Muscle of back (tissue), 13 donors: Measurements from ENCODE around the gene OR5M8. TPM values are rescaled to one million over a fixed set of nuclear protein-coding genes. Genes with fewer than 3 reads are reported as not detected.

Experiments
- DNase-seq, 3 donors: peaks; one replicate each; pipeline versions ENCODE4 v3.0.0 to v3.0.0-alpha.2; 2013
- long read RNA-seq, 9 donors: transcript quantifications; one replicate each; lab custom pipeline, GENCODE V29; 2026
- polyA plus RNA-seq, 10 donors: library from polyadenylated mRNA; unstranded; fragments of 120-200 nt; gene quantifications; one replicate each; pipeline ENCODE4 v1.2.1, GENCODE V29; 2013; ENCODE audit not compliant: insufficient read length in 10 of 10

Gene OR5M8
- not detected for polyA plus RNA-seq
- long read RNA-seq, donor 1: 0 reads
- long read RNA-seq, donor 2: 0 reads
- long read RNA-seq, donor 3: 0 reads
- long read RNA-seq, donor 4: 0 reads
- long read RNA-seq, donor 5: 0 reads
- long read RNA-seq, donor 6: 0 reads
- long read RNA-seq, donor 7: 0 reads
- long read RNA-seq, donor 8: 0 reads
- long read RNA-seq, donor 9: 0 reads

DNA sequence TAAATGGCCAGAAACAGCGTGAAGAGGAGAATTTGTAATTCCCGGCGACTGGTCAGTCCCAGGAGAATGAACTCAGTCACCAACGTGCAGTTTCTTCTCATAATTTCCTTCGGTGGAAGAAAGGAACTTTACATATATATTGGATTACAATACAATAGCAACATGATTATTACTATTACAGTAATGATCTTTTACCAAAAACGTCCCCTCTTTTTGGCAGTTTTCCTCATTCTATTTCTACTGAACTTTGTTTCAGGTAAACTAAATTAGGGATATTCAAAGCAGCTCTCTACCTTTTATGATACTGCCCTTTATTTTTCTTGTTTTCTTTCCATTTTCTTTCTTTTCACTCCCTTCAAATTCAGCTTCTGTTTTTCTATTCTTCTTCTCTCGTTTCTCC, at the start of gene OR5M8:
OR5M8 (minus strand) TSS at position 101 of the 400 bp plus-strand sequence; CDS start at position 101, 0 bp downstream.
- DNase-seq: no peak

DNA sequence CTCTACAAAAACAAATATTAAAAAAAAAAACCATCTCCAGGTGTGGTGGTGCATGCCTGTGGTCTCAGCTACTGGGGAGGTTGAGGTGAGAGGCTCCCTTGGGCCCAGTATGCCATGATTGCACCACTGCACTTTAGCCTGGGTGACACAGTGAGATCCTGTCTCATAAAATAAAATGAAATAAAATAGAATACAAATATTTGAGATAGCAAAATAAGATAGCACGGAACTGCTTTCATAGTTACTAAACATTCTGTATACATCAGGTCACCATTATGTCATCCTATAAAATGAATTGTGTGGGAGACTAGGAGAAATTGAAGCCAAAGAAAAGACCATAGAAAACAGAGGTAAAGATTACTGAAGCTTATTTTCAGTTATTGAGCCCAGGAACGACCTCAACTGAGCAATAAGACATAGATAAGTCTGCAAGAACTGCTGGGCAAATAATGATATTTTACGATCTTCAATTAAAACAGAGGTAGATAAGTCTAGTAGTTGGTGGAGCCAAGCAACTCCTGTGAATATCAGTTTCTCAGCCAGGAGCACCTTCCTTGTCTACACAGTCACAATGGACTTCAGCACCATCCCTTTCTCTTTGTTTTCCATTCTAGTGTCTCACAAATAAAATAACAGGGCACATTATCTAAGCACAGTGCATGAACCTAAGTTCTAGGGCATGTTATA, 42.0 kb upstream of the OR5M8 start:
- no peak for DNase-seq

DNA sequence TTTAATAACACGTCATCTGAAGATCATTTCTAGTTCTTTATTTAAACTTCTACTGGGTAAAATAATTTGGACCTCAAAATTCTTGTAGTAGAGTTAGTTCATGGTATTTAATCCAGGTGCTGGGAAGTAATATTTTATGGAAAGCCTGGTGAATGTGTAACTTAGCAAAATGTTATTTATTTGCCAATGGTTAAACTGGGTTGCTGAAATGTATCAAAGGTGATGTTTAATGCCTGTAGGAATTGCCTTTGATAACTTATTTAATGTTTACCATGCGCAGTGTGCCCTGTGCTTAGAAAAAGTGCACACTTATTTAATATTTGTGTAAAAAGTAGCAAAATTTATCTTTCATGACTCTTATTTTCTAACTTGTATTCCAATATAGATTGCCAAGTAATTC, 40.7 kb upstream of the OR5M8 start:
- no peak for DNase-seq

DNA sequence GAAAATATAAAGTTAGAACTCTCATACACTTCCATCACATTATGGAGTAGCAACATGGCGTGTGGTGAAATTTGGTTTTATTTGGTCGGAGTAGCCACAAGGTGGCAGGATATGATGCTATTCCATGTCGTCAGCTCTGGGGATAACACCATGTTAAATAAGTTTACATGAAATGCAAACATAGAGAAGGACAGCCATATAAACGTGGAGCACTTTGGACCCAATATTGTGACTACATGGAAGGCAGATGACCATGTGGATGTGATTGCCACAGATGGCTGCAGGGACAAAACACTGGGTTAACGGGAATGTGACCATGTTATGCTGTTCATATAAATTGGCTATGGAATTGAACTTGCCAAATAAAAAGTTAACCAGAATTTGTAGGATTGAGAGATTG, 30.8 kb upstream of the OR5M8 start:
- no peak for DNase-seq

DNA sequence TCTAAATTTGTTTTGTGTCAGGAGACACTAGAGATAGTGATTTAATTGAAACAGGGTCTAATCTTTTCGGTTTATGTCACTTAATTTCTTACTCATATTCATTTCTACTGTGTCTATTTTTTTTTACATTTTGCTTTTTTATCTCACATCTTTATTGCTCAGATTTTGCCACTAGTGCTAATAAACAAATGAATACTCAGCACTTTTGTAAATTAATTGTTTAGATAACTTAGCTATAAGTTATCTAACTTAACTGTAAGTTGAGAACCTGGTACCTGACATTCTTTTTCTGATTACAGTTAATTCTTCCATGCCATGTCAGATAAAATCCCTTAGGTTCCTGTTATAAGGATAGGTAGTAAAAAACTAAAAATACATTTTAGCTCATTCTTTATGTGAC, 22.1 kb upstream of the OR5M8 start:
- no peak for DNase-seq

DNA sequence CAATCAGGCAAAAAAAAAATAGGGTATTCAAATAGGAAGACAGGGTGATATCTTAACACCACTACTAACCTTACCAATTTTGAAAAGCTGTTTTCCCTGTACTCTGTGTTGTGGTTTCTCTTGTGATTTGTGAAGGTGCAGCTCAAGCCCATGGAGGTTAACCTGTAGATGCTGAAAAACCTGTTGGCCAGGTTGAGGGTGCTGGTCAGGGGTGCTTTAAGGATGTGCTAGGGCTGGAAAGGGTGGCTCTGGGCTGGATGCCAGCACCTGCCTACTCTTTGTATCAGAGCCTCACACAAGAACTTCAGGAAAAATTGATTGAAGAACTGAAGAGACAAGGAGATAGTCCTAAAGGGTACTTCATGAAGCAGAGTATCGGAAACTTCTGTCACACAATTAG, 18.3 kb upstream of the OR5M8 start:
- DNase-seq: no peak

DNA sequence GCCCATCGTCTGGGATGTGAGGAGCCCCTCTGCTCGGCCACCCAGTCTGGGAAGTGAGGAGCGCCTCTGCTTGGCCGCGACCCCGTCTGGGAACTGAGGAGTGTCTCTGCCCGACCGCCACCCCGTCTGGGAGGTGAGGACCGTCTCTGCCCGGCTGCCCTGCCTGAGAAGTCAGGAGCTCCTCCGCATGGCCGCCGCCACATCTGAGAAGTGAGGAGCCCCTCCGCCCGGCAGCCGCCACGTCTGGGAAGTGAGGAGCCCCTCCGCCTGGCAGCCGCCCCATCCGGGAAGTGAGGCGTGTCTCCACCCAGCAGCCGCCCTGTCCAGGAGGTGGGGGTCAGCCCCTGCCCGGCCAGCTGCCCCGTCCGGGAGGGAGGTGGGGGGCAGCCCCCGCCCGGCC, 5.8 kb upstream of the OR5M8 start:
- no peak for DNase-seq

DNA sequence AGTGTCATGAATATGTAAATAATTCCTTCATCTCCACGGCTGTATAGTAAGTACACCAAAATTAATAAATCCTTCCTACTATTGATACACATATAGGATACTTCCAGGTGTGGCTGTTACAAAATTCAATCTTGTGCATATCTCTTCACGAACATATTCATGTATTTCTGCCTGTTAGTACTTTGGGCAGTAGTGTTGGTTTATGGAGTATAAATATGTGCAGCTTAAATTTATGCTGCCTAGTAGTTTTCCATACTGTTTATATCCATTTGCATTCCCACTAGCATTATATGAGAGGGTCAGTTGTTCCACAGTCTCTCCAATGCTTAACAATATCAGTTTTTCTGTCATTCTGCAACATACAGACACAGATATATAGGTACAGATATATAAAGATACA, 3.9 kb upstream of the OR5M8 start:
- DNase-seq: no peak

DNA sequence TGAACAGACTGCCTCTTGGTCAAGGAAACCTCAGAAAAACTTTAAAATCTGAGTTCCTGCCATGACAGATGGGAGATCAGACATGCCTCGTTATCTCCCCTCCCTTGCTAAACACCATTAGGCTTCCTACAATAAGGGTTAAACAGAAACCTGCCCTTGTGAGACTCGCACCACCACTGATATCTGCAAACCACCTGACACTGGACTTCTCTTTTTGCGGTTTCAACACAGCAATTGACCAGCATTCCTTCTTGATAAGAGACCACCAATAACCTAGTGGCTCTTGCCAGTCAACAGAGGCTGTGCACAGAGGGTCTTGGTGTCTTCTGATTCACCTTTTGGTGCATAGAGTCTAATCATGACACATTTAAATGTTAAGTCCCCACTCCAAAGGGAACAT, 4.4 kb downstream of the OR5M8 start:
- no peak for DNase-seq

DNA sequence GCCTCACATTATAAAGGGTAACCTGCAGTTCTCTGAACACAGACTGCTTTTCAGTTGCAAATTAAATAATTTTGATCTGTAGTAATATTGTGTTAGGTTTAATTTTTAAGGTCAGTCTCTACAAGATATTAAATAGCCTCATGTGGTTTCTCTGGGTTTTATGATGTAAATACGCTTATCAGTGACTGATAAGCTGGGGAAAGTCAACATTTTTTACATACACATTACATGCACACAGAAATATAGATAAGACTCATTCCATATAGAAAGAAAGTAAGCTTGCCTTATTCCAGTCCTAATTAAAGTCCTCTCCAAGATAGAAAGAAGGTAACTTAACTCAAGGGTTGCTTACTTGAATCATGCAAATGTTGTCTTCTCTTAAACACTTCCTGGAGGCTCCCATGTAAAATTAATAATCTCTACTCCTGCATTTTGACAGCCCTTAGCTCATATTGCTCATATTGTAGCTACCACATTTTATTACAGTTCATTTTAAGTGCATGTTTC, 16.4 kb downstream of the OR5M8 start:
- DNase-seq: no peak

DNA sequence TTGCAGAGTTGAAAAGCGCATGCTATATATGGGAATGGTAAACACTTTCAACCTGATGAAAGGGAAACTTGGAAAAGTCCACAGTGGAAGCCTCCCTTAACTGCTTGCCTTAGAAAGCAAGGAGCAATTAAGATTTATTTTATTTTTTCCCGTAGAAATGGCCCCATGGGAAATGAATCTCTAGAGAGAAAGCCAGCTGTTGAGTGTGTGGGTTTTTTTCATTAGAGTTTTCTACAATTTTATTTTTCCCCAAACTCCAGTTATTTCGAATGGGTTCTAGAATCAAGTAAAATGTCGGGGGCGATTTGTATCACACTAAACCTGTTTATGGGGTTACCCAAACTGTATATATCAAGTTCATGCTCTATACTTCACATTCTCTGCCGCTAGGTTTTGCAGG, 17.9 kb downstream of the OR5M8 start, which contains the start of gene OR5M3:
OR5M3 (minus strand) TSS at position 101 of the 400 bp plus-strand sequence. CDS start 2,855 bp downstream, outside the sequence.
- DNase-seq: no peak

DNA sequence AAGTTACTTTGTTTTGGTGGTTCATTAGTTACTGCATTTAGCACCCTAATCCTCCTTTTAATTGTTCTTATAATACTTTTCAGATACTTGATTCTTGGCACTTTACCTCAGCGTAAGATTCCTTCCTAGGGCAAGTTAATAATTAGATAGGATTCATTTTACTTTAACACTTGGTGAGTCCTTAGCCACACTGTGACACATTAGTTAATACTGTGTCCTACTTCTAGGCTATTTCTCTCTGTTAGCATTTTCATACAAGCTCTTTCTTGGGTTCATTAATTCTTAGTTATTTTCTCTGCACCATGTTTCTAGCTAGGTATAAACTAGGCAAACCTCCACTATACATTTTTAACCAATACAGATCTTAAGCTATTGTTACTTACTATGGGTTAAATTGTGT, 34.1 kb downstream of the OR5M8 start:
- DNase-seq: no peak

DNA sequence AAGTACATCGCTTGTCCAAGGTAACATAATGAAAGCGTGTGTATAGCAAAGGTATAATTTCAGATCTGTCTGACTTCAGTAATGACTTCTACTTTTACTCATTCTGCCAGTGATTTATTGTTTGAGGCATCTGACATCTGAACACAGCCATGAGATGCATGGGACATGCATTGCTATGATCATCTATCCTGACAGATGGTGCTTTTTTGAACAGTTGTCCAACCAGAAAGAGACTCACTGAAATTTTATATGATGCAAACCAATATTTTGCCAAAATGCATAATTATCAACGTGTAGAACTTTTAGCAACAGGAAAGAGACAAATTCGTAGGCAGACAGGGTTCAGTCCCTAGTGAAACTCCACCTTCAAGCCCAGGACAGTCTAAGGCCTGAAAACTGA, 37.6 kb downstream of the OR5M8 start:
- DNase-seq: no peak

Other genes starting within 250 kb of the OR5M8 start
- gene OR5T3, start 239.1 kb downstream of the OR5M8 start, polyA plus RNA-seq: not detected
- not detected for gene OR5T1, start 217.2 kb downstream of the OR5M8 start, polyA plus RNA-seq
- not detected for gene OR8H1, start 199.1 kb downstream of the OR5M8 start, polyA plus RNA-seq
- gene OR8K3, start 176.2 kb downstream of the OR5M8 start, polyA plus RNA-seq: not detected
- gene OR8K1, start 145.3 kb downstream of the OR5M8 start, polyA plus RNA-seq: not detected
- gene OR8J1, start 137.1 kb downstream of the OR5M8 start, polyA plus RNA-seq: not detected
- not detected for gene OR8U1, start 115.7 kb downstream of the OR5M8 start, polyA plus RNA-seq
- gene OR5AL1, start 78.7 kb downstream of the OR5M8 start, polyA plus RNA-seq: not detected
- gene OR5M3, start 18.0 kb downstream of the OR5M8 start, polyA plus RNA-seq: not detected
- not detected for gene OR5M11, start 51.9 kb upstream of the OR5M8 start, polyA plus RNA-seq
- gene OR5M10, start 86.4 kb upstream of the OR5M8 start, polyA plus RNA-seq: not detected
- not detected for gene OR5M1, start 123.5 kb upstream of the OR5M8 start, polyA plus RNA-seq
- not detected for gene OR5AP2, start 151.1 kb upstream of the OR5M8 start, polyA plus RNA-seq
- gene OR5AR1, start 172.3 kb upstream of the OR5M8 start, polyA plus RNA-seq: not detected
- gene OR9G1, start 207.7 kb upstream of the OR5M8 start, polyA plus RNA-seq: not detected